A549 (cell line): ENCODE measurements around the gene GAB1.

Experiments
- CTCF ChIP-seq: fragments of >200 bp; sonication (Bioruptor Twin); formaldehyde crosslinking; IDR thresholded peaks from 3 replicates; pipeline ENCODE4 v1.5.1; 2016
- ELK1 ChIP-seq: fragments of 150-350 bp; IDR thresholded peaks from 2 replicates; pipeline ENCODE4 v1.6.1; 2014; ENCODE audit warnings: low read depth, mild to moderate bottlenecking, low read length
- EP300 ChIP-seq, 2 experiments: fragments of >200 bp; sonication (Bioruptor Twin); formaldehyde crosslinking; IDR thresholded peaks; 2 replicates in 1 of 2; 3 replicates in 1 of 2; pipeline ENCODE4 v1.6.1; 2016 to 2017
- ESRRA ChIP-seq: fragments of 150-350 bp; IDR thresholded peaks from 2 replicates; pipeline ENCODE4 v1.6.1; 2014; ENCODE audit warnings: mild to moderate bottlenecking, low read length, borderline replicate concordance
- KDM1A ChIP-seq: fragments of 200-600 bp; sonication (generic); IDR thresholded peaks from 2 replicates; pipeline ENCODE4 v1.6.1; 2016; ENCODE audit warnings: low read depth, mild to moderate bottlenecking
- POLR2A ChIP-seq: IDR thresholded peaks from 2 replicates; pipeline ENCODE4 v1.6.1; 2012; ENCODE audit warnings: mild to moderate bottlenecking, low read length
- RAD21 ChIP-seq, 2 experiments: fragments of >200 bp in 1 of 2; sonication (Bioruptor Twin) in 1 of 2; formaldehyde crosslinking in 1 of 2; IDR thresholded peaks in 1 of 2; conservative IDR thresholded peaks in 1 of 2; 2 replicates in 1 of 2; 3 replicates in 1 of 2; pipeline ENCODE4 v1.6.1; 2012 to 2018; ENCODE audit warnings: inconsistent platforms in 1 of 2
- REST ChIP-seq: fragments of 200-600 bp; sonication (generic); IDR thresholded peaks from 2 replicates; pipeline ENCODE4 v1.6.1; 2016; ENCODE audit warnings: antibody characterized with exemption, mild to moderate bottlenecking, moderate library complexity

- TF ChIP-seq POLR2A (no peak), CTCF (no peak), ESRRA (no peak), EP300 (IDR thresholded peaks at IDR 0.05) (no peak), REST (no peak), RAD21 (conservative IDR thresholded peaks at IDR 0.05 in 1 of 2, IDR thresholded peaks at IDR 0.05 in 1 of 2) (no peak), KDM1A (no peak), ELK1 (no peak)
Measured at GRCh38 chr4:143438710-143439109, 102.0 kb downstream of the GAB1 start.
